Activated CD8-positive, alpha-beta memory T cell treated with anti-CD3 and anti-CD28 coated beads, Interleukin-2, amount 50 U/mL, for 24 hours (primary cell): Measurements from ENCODE around the gene COQ4.

Experiments
- DNase-seq: peaks from one replicate; pipeline ENCODE4 v3.0.0-alpha.2; 2020; ENCODE audit errors: extremely low read depth

Gene COQ4

GRCh38 chr9:128372784-128373183 lies 50.1 kb downstream of the COQ4 start:
- DNase-seq = no peak

- DNase-seq = no peak
Observed at GRCh38 chr9:128374221-128374675, 51.6 kb downstream of the COQ4 start.

- no peak for DNase-seq
Observed at GRCh38 chr9:128375865-128376264, 53.2 kb downstream of the COQ4 start.

GRCh38 chr9:128382261-128382660 lies 59.6 kb downstream of the COQ4 start:
- no peak for DNase-seq

GRCh38 chr9:128383007-128383753 lies 60.5 kb downstream of the COQ4 start:
- no peak for DNase-seq
